LNCaP clone FGC (cell line): ENCODE results near the gene ZNF521.

Experiments
- DNase-seq: peaks from one replicate; pipeline ENCODE4 v3.0.0-alpha.2; 2011; ENCODE audit warnings: low read depth
- H3K4me3 ChIP-seq: 2 replicates; pipeline ENCODE4 v1.5.1; 2011; ENCODE audit warnings: mild to moderate bottlenecking, low read depth, low read length, control low read depth
- TF ChIP-seq, protein P1 (sequence below): IDR thresholded peaks from 2 replicates; pipeline ENCODE4 v1.5.1; 2012; ENCODE audit warnings: mild to moderate bottlenecking; ENCODE audit not compliant: control insufficient read depth, insufficient read depth; ENCODE audit errors: extremely low read depth

ZNF521 gene

DNA sequence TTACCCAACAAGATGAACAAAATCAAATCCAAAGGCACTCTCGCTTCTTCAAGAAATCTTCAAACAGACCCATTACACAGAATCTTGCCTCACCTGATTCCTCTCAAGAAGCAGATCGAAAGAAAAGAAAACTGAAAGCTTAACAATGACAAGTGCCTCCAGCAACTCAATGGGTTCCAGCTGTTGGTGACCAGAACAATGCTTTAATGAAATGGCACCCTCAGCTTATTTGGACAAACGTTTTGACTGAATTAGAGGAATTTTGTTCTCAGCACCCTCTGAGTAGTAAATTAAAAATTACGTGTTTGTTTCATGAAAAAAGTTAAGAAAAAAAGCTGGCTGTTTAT lies 211.0 kb downstream of the ZNF521 start:
- no peak for DNase-seq
- TF ChIP-seq, protein P1, sequence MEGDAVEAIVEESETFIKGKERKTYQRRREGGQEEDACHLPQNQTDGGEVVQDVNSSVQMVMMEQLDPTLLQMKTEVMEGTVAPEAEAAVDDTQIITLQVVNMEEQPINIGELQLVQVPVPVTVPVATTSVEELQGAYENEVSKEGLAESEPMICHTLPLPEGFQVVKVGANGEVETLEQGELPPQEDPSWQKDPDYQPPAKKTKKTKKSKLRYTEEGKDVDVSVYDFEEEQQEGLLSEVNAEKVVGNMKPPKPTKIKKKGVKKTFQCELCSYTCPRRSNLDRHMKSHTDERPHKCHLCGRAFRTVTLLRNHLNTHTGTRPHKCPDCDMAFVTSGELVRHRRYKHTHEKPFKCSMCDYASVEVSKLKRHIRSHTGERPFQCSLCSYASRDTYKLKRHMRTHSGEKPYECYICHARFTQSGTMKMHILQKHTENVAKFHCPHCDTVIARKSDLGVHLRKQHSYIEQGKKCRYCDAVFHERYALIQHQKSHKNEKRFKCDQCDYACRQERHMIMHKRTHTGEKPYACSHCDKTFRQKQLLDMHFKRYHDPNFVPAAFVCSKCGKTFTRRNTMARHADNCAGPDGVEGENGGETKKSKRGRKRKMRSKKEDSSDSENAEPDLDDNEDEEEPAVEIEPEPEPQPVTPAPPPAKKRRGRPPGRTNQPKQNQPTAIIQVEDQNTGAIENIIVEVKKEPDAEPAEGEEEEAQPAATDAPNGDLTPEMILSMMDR: no peak
- no peak overlapping the region for H3K4me3 ChIP-seq

DNA sequence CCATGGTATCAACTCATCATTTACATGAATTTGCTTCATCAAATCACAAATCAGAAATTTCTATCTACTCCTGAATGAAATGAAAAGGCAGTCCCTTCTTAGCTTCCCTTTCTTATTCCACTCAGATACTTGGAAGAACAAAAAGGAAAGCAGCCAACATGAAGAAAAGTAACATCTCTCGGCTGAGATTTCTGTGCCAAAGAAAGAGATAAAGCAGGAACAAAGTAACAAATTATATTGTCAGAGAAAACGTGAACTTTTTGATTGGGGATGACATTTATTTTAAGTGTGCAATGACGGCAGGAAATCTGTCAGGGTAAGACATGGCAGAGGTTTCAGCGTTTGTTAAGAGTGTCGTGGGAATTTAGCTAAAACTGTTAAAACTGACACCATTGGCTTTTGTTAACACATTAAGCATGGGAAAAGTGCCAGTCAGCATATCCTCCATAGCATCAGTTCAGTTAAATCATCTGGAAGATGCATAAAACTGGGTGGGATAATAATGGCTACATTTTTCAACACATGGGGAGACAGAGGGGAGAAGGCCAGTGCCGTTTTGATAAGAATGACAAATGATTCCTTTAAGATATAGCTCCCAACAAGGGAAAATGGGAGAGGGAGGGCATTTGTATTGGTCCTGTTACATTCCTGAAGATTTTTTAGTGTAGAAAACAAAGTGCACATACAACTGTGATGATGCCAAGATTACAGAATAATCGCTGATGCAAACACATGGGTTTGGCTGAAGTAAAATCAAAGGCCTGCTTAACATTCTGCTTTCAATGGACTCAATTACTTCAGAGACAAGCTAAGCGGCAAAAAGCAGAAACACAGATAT lies 211.6 kb downstream of the ZNF521 start:
- H3K4me3 ChIP-seq: no peak overlapping the region
- DNase-seq: no peak
- TF ChIP-seq, protein P1: no peak

DNA sequence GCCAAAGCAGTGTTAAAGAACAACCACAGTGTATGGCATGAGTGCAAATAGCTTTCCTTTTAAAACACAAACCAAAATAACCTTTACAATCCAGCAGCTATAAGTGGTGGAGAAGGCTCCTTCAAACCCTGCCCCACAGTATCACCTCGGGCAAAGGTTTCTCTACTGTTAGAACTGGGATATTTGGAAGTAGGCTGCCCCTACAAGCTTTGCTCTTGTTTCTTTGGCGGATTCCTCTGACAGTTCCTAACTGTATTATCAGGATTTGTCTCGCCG lies 214.8 kb downstream of the ZNF521 start:
- TF ChIP-seq, protein P1: no peak
- no peak overlapping the region for H3K4me3 ChIP-seq
- no peak for DNase-seq

DNA sequence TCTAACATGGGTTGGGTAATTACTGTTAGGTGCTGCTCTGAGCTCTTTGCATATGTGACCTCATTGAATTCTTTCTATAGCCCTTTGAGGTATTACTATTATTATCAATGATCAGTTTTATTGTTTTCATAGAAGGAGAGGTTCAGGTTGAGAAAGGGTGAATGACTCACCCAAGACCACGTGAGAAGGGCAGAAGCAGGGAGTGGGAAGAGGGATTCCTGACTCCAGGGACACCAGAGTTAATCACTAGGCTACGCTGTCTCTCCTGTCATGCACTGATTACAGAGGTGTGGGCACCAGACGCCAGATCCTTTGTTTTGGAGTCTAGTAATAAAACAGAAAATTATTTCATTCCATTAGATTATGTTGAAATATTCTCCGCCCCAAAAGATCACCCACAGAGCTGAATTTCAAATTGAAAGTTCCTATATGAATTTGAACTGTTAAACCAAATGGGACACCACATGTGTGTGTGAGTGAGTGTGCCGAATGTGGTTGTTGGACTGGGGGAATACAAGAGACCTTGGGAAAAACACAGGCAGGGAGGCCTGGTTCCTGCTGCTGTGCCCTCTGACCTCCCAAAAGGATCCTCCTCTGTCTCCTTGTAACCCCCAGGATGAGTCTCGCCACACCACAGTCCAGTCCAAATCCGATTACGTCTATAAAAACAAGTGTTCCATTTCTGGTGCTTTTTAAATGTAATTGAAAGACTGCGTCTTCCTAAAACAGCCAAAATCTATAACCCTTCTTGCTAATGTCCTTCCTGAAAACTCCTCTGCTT lies 215.4 kb downstream of the ZNF521 start:
- TF ChIP-seq, protein P1: no peak
- DNase-seq: no peak
- no peak overlapping the region for H3K4me3 ChIP-seq

DNA sequence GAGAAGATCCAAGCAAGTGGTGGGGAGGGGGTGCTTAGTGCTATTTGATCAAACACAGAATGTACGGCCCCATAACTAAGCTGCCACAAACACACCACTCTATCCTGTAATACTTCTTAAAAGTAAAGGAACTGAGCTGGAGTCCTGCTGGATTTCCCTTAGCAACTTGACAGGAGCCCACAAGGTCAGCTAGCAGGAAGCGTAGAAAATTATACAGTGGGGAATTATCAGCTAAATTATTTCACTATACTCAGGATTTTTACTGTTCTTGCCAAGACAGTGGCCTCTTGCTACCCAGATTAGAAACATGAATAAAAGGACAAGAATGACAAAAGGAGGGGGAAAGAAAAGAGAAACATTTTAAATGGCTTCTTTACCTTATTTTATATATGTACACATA lies 217.1 kb downstream of the ZNF521 start:
- no peak for DNase-seq
- TF ChIP-seq, protein P1: no peak
- no peak overlapping the region for H3K4me3 ChIP-seq

DNA sequence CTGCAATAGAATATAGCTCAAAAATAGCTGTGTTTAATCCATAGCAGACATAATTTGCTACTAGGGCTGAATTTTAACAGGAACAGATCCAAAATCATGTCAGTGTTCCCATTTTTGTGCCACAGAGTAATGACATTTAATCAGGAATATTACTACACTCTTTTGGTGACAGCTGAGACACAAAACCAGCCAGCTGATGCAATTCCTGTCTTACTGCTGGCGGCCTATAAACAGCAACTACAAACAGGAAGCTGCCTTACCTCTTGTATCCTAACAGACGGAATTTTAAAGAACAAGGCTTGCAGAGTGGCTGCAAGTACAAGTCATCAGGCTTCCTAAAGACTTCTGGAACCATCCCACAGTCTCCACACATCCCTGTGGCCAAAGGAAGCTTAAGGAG lies 218.1 kb downstream of the ZNF521 start:
- TF ChIP-seq, protein P1: no peak
- DNase-seq: no peak
- no peak overlapping the region for H3K4me3 ChIP-seq
